DOHH2 (cell line): ENCODE results near the gene TBC1D10A.

Experiments used
- H3F3A ChIP-seq: fragments of 200-600 bp; sonication (generic), shearing (Covaris generic); 2 replicates; pipeline ENCODE4 v1.6.0; 2016; ENCODE audit warnings: antibody characterized with exemption, mild to moderate bottlenecking; ENCODE audit not compliant: control insufficient read depth, insufficient read depth
- H3K27ac ChIP-seq: fragments of 200-600 bp; sonication (generic); 2 replicates; pipeline ENCODE4 v1.5.1; 2014; ENCODE audit warnings: low read depth, mild to moderate bottlenecking, low read length, moderate library complexity
- H3K27me3 ChIP-seq: fragments of 200-600 bp; sonication (generic); 2 replicates; pipeline ENCODE4 v1.6.1; 2014; ENCODE audit warnings: mild to moderate bottlenecking, low read length, mixed read lengths; ENCODE audit not compliant: control insufficient read depth
- H3K36me3 ChIP-seq: fragments of 200-600 bp; sonication (generic); 2 replicates; pipeline ENCODE4 v1.6.1; 2014; ENCODE audit warnings: mild to moderate bottlenecking, low read length, moderate library complexity, mixed read lengths; ENCODE audit not compliant: control insufficient read depth
- H3K4me1 ChIP-seq: fragments of 200-600 bp; sonication (generic); 2 replicates; pipeline ENCODE4 v1.6.1; 2014; ENCODE audit warnings: mild to moderate bottlenecking, low read length, mixed read lengths; ENCODE audit not compliant: control insufficient read depth
- H3K4me2 ChIP-seq: fragments of 200-600 bp; sonication (generic); 2 replicates; pipeline ENCODE4 v1.6.0; 2014; ENCODE audit warnings: mild to moderate bottlenecking, low read length, moderate library complexity
- H3K4me3 ChIP-seq: fragments of 200-600 bp; sonication (generic); 2 replicates; pipeline ENCODE4 v1.5.1; 2014; ENCODE audit warnings: mild to moderate bottlenecking, low read length, mixed read lengths
- H3K79me2 ChIP-seq: fragments of 200-600 bp; sonication (generic); 2 replicates; pipeline ENCODE4 v1.6.1; 2014; ENCODE audit warnings: mild to moderate bottlenecking, low read length, mixed read lengths; ENCODE audit not compliant: control insufficient read depth
- H3K9me2 ChIP-seq: fragments of 200-600 bp; sonication (generic); replicated peaks from 2 replicates; pipeline ENCODE4 v1.6.1; 2014; ENCODE audit warnings: mild to moderate bottlenecking, low read length, mixed read lengths; ENCODE audit not compliant: control insufficient read depth
- H3K9me3 ChIP-seq: fragments of 200-600 bp; sonication (generic); 2 replicates; pipeline ENCODE4 v1.6.1; 2014; ENCODE audit warnings: antibody characterized with exemption, low read length, mixed read lengths; ENCODE audit not compliant: control insufficient read depth, insufficient read depth
- H4K20me1 ChIP-seq: fragments of 200-600 bp; sonication (generic); 2 replicates; pipeline ENCODE4 v1.6.0; 2014; ENCODE audit warnings: low read depth, mild to moderate bottlenecking, antibody characterized with exemption, low read length, moderate library complexity; ENCODE audit not compliant: control insufficient read depth, insufficient read depth
- CTCF ChIP-seq: fragments of 200-600 bp; sonication (generic); IDR thresholded peaks from one replicate; pipeline ENCODE4 v1.5.1; 2014; ENCODE audit warnings: antibody characterized with exemption, mild to moderate bottlenecking, low read depth, low read length; ENCODE audit not compliant: poor library complexity, severe bottlenecking
- EZH2phosphoT487 ChIP-seq: fragments of 200-600 bp; sonication (generic); IDR thresholded peaks from 2 replicates; pipeline ENCODE4 v1.6.1; 2017; ENCODE audit warnings: borderline replicate concordance, mild to moderate bottlenecking, antibody characterized with exemption, low read length, moderate library complexity, mixed read lengths

TBC1D10A gene

GRCh38 chr22:30372915-30373314, 46.2 kb upstream of the TBC1D10A start:
- H3K9me2 ChIP-seq: no peaks in the 10 kb centered on the region
- H3F3A ChIP-seq: no peaks in the 10 kb centered on the region
- no peak overlapping the region for H3K4me2 ChIP-seq
- H3K27ac ChIP-seq: no peak overlapping the region
- H3K36me3 ChIP-seq: no peaks in the 10 kb centered on the region
- H3K4me1 ChIP-seq: no peaks in the 10 kb centered on the region
- no peaks in the 10 kb centered on the region for H3K79me2 ChIP-seq
- H3K4me3 ChIP-seq: no peak overlapping the region
- TF ChIP-seq EZH2phosphoT487: no peak
- no peaks in the 10 kb centered on the region for H4K20me1 ChIP-seq
- no peaks in the 10 kb centered on the region for H3K9me3 ChIP-seq
- H3K27me3 ChIP-seq: no peaks in the 10 kb centered on the region

GRCh38 chr22:30371981-30372380, 45.2 kb upstream of the TBC1D10A start:
- H3K4me3 ChIP-seq: no peak overlapping the region
- H3K9me2 ChIP-seq: no peaks in the 10 kb centered on the region
- H3F3A ChIP-seq: no peaks in the 10 kb centered on the region
- TF ChIP-seq CTCF: no peak
- no peak for TF ChIP-seq EZH2phosphoT487
- no peaks in the 10 kb centered on the region for H3K9me3 ChIP-seq
- H3K36me3 ChIP-seq: no peaks in the 10 kb centered on the region
- H3K27ac ChIP-seq: no peak overlapping the region
- H3K27me3 ChIP-seq: no peaks in the 10 kb centered on the region
- H3K4me2 ChIP-seq: no peak overlapping the region
- no peaks in the 10 kb centered on the region for H3K4me1 ChIP-seq
- H3K79me2 ChIP-seq: no peaks in the 10 kb centered on the region
- H4K20me1 ChIP-seq: no peaks in the 10 kb centered on the region

- H3K4me1 ChIP-seq: no peaks in the 10 kb centered on the region
- no peaks in the 10 kb centered on the region for H3K36me3 ChIP-seq
- no peaks in the 10 kb centered on the region for H3K9me2 ChIP-seq
- no peaks in the 10 kb centered on the region for H3K27me3 ChIP-seq
- H3K9me3 ChIP-seq: no peaks in the 10 kb centered on the region
- no peaks in the 10 kb centered on the region for H3F3A ChIP-seq
- no peak overlapping the region for H3K4me2 ChIP-seq
- H3K4me3 ChIP-seq: no peak overlapping the region
- TF ChIP-seq EZH2phosphoT487 (no peak), CTCF (no peak)
- no peak overlapping the region for H3K27ac ChIP-seq
- H4K20me1 ChIP-seq: no peaks in the 10 kb centered on the region
- H3K79me2 ChIP-seq: no peaks in the 10 kb centered on the region
Measured at GRCh38 chr22:30371321-30371720, 44.6 kb upstream of the TBC1D10A start.

- no peaks in the 10 kb centered on the region for H3K27me3 ChIP-seq
- H3K36me3 ChIP-seq: no peaks in the 10 kb centered on the region
- H3K79me2 ChIP-seq: no peaks in the 10 kb centered on the region
- no peak overlapping the region for H3K27ac ChIP-seq
- H4K20me1 ChIP-seq: no peaks in the 10 kb centered on the region
- H3K4me2 ChIP-seq: no peak overlapping the region
- H3K9me2 ChIP-seq: no peaks in the 10 kb centered on the region
- H3F3A ChIP-seq: no peaks in the 10 kb centered on the region
- no peaks in the 10 kb centered on the region for H3K9me3 ChIP-seq
- TF ChIP-seq CTCF (no peak), EZH2phosphoT487 (no peak)
- H3K4me1 ChIP-seq: no peaks in the 10 kb centered on the region
- H3K4me3 ChIP-seq: no peak overlapping the region
Measured at GRCh38 chr22:30370641-30371230, 44.0 kb upstream of the TBC1D10A start.
